ENCODE results near the gene SLC10A6.

GRCh38 chr4:86778175-86778574 is 71.0 kb downstream of the SLC10A6 start:
- TF ChIP-seq MAX (CRISPR knock-in tag; IDR thresholded peaks at IDR 0.05) (no peak), MEF2A (IDR thresholded peaks at IDR 0.05; ENCODE audit: control insufficient read depth, low read depth, low read length) (no peak), CBFB (CRISPR knock-in tag; IDR thresholded peaks at IDR 0.05) (no peak), ZBTB17 (CRISPR knock-in tag; IDR thresholded peaks at IDR 0.05) (no peak), TEAD4 (IDR thresholded peaks at IDR 0.05; ENCODE audit: low read length) (no peak), TEAD4 (CRISPR knock-in tag; IDR thresholded peaks at IDR 0.05; ENCODE audit: borderline replicate concordance) (no peak)
